ENCODE measurements around the gene ERMARD.

Gene ERMARD

GRCh38 chr6:169828176-169828575 lies 76.8 kb downstream of the ERMARD start:
- no peak for DNase-seq

- no peak for DNase-seq
These were observed 78.4 kb downstream of the ERMARD start for GRCh38 chr6:169829786-169830185.

GRCh38 chr6:169830876-169831275 lies 79.5 kb downstream of the ERMARD start:
- no peak for DNase-seq
